Coronary artery (tissue), 2 donors: ENCODE measurements around the gene SYCE1.

Source experiments
- DNase-seq: peaks from one replicate; pipeline ENCODE4 v3.0.0-alpha.2; 2017; ENCODE audit warnings: low spot score
- H3K27ac ChIP-seq, 2 donors: fragments of 200-600 bp; sonication (generic); one replicate each; pipeline ENCODE4 v1.5.1; 2016 to 2019
- H3K4me3 ChIP-seq: fragments of 200-600 bp; sonication (generic); 2 replicates; pipeline ENCODE4 v1.5.1; 2016; ENCODE audit warnings: mild to moderate bottlenecking, moderate library complexity
- TF ChIP-seq, protein P1 (sequence below): fragments of 200-600 bp; sonication (generic); IDR thresholded peaks from one replicate; pipeline ENCODE4 v1.5.1; 2019; ENCODE audit warnings: antibody characterized with exemption

SYCE1 gene

DNA sequence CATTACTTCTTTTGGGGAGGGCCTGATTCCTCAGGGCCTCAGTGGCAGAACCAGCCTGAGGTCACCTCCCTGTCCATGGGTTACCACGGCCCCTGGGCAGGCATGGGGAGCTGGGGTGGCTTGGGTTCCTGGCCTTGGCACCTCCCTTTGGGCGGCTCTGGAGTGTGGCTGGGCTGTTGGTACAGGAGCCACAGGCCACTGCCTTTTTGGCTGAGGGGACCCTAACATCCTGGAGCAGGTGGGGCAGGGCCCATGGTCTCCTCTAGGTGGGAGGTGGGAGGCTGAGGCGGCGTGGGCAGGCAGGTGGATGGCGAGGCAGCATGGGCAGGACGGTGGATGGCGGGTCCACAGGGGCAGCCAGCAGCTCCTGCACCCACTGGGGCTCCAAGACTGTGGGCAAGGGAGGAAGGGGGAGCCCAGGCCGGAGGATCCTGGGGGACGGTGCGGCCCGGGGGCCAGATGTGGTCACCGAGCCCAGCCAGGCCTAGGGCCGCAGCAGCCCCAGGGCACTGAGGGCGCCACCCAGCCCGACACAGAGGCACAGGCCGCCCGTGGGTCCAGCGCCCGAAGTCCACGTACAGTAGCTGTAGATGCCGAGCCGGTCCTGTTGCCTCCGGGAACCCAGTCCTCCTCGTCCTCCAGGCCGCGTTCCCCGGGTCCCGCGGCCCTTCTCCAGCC lies 2.4 kb upstream of the SYCE1 start:
- no peak overlapping the region for H3K27ac ChIP-seq
- no peak for DNase-seq
- H3K4me3 ChIP-seq: no peak overlapping the region
- TF ChIP-seq, protein P1, sequence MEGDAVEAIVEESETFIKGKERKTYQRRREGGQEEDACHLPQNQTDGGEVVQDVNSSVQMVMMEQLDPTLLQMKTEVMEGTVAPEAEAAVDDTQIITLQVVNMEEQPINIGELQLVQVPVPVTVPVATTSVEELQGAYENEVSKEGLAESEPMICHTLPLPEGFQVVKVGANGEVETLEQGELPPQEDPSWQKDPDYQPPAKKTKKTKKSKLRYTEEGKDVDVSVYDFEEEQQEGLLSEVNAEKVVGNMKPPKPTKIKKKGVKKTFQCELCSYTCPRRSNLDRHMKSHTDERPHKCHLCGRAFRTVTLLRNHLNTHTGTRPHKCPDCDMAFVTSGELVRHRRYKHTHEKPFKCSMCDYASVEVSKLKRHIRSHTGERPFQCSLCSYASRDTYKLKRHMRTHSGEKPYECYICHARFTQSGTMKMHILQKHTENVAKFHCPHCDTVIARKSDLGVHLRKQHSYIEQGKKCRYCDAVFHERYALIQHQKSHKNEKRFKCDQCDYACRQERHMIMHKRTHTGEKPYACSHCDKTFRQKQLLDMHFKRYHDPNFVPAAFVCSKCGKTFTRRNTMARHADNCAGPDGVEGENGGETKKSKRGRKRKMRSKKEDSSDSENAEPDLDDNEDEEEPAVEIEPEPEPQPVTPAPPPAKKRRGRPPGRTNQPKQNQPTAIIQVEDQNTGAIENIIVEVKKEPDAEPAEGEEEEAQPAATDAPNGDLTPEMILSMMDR: no peak

DNA sequence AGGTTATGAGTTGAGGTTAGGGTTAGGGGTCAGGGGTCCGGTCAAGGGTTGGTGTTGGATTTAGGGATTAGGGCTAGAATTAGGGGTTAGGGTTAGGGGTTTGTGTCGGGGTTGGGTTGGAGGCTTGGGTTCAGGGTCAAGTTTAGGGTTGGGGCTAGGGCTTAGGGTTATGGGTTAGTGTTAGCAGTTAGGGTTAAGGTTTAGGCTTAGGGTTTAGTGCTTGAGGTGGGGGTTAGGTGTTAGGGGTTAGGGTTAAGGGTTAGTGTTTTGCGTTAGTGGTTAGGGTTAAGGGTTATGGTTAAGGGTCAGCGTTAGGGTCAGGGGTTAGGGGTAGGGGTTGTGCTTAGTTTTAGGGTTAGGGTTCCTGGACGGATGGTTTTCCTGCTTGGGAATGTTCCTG lies 1.7 kb upstream of the SYCE1 start:
- Histone ChIP-seq H3K27ac (no peak overlapping the region), H3K4me3 (no peak overlapping the region)
- no peak for DNase-seq
- TF ChIP-seq, protein P1: no peak

DNA sequence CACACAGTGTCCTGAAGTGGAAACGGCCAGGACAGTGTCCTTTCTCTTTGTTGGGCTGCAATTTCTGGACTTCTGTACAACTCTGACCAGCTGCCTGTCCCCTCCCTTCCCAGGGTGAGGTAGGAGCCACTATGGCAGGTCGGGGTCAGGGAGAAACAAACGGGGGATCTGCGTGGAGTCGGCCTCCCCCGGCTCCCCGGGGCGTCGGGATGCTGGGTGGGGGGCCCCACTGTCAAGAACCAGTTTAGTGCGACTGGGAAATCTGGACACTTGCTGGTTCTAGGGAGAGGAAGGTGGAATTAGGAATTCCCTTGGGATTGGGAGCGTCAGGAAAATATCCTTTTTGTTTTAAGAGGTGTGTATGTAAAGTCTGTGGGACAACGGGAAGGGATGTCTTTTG lies 567 bp downstream of the SYCE1 start:
- TF ChIP-seq, protein P1: no peak
- Histone ChIP-seq H3K4me3 (no peak overlapping the region), H3K27ac (no peak overlapping the region)
- no peak for DNase-seq

GRCh38 chr10:133559216-133559615 lies 6.2 kb downstream of the SYCE1 start:
- no peak overlapping the region for H3K27ac ChIP-seq
- no peak for DNase-seq
- H3K4me3 ChIP-seq: no peak overlapping the region
- TF ChIP-seq, protein P1: no peak

GRCh38 chr10:133557381-133557780 lies 8.0 kb downstream of the SYCE1 start:
- DNase-seq: no peak
- TF ChIP-seq, protein P1: no peak
- Histone ChIP-seq H3K27ac (no peak overlapping the region), H3K4me3 (no peak overlapping the region)

- Histone ChIP-seq H3K27ac (no peak overlapping the region), H3K4me3 (no peak overlapping the region)
- TF ChIP-seq, protein P1: no peak
- no peak for DNase-seq
These were observed 9.9 kb downstream of the SYCE1 start for GRCh38 chr10:133555521-133555920.

DNA sequence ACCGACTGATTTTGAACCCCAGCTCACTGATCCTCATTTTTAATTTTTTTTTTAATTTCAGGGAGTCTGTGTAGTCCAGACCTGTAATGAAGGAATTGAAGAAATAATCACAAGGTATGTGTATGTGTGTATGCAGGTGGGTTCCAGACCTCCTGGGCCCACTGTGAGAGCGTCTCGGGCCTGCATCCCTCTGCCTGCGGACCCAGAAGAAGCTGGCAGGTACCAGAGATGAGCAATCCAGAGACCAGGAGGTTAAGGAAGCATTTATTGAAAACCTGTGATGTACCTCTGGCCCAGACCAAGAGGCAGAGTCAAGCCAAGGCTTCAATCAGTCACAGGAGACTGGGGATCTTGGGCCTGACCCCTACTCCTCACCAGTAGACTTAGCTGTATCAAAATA lies 10.8 kb downstream of the SYCE1 start:
- H3K4me3 ChIP-seq: no peak overlapping the region
- DNase-seq: no peak
- TF ChIP-seq, protein P1: no peak
- no peak overlapping the region for H3K27ac ChIP-seq
